DOHH2 (cell line): ENCODE measurements around the gene OPN1MW.
"Not testable (repeated sequence)": the region's sequence is repeated elsewhere in the genome, so short reads cannot be mapped to it uniquely, and the experiment has no call there.

Source experiments
- H3F3A ChIP-seq: fragments of 200-600 bp; sonication (generic), shearing (Covaris generic); 2 replicates; pipeline ENCODE4 v1.6.0; 2016; ENCODE audit warnings: antibody characterized with exemption, mild to moderate bottlenecking; ENCODE audit not compliant: control insufficient read depth, insufficient read depth
- H3K27ac ChIP-seq: fragments of 200-600 bp; sonication (generic); 2 replicates; pipeline ENCODE4 v1.5.1; 2014; ENCODE audit warnings: low read depth, mild to moderate bottlenecking, low read length, moderate library complexity
- H3K27me3 ChIP-seq: fragments of 200-600 bp; sonication (generic); 2 replicates; pipeline ENCODE4 v1.6.1; 2014; ENCODE audit warnings: mild to moderate bottlenecking, low read length, mixed read lengths; ENCODE audit not compliant: control insufficient read depth
- H3K36me3 ChIP-seq: fragments of 200-600 bp; sonication (generic); 2 replicates; pipeline ENCODE4 v1.6.1; 2014; ENCODE audit warnings: mild to moderate bottlenecking, low read length, moderate library complexity, mixed read lengths; ENCODE audit not compliant: control insufficient read depth
- H3K4me1 ChIP-seq: fragments of 200-600 bp; sonication (generic); 2 replicates; pipeline ENCODE4 v1.6.1; 2014; ENCODE audit warnings: mild to moderate bottlenecking, low read length, mixed read lengths; ENCODE audit not compliant: control insufficient read depth
- H3K4me2 ChIP-seq: fragments of 200-600 bp; sonication (generic); 2 replicates; pipeline ENCODE4 v1.6.0; 2014; ENCODE audit warnings: mild to moderate bottlenecking, low read length, moderate library complexity
- H3K4me3 ChIP-seq: fragments of 200-600 bp; sonication (generic); 2 replicates; pipeline ENCODE4 v1.5.1; 2014; ENCODE audit warnings: mild to moderate bottlenecking, low read length, mixed read lengths
- H3K79me2 ChIP-seq: fragments of 200-600 bp; sonication (generic); 2 replicates; pipeline ENCODE4 v1.6.1; 2014; ENCODE audit warnings: mild to moderate bottlenecking, low read length, mixed read lengths; ENCODE audit not compliant: control insufficient read depth
- H3K9me2 ChIP-seq: fragments of 200-600 bp; sonication (generic); replicated peaks from 2 replicates; pipeline ENCODE4 v1.6.1; 2014; ENCODE audit warnings: mild to moderate bottlenecking, low read length, mixed read lengths; ENCODE audit not compliant: control insufficient read depth
- H3K9me3 ChIP-seq: fragments of 200-600 bp; sonication (generic); 2 replicates; pipeline ENCODE4 v1.6.1; 2014; ENCODE audit warnings: antibody characterized with exemption, low read length, mixed read lengths; ENCODE audit not compliant: control insufficient read depth, insufficient read depth
- H4K20me1 ChIP-seq: fragments of 200-600 bp; sonication (generic); 2 replicates; pipeline ENCODE4 v1.6.0; 2014; ENCODE audit warnings: low read depth, mild to moderate bottlenecking, antibody characterized with exemption, low read length, moderate library complexity; ENCODE audit not compliant: control insufficient read depth, insufficient read depth

OPN1MW gene

DNA sequence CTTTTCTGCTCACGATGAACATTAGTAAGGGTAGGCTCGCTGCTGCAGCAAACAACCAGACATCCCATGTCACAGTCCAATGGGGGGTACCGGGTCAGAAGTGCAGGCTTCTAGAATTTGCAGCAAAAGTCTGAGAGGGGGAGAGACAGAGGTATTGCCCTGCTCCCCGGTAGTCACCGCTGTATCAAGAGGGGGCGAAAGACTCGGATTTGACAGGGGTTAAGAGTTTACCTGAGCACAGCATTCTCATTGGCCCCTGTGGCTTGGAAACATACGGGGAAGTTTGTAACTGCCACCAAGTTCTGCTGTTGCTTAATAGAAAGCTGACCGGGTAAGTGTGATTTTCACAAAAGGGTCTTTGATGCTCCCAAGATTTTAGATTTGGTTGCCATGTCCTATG lies 28.7 kb downstream of the OPN1MW start:
- H3K9me2 ChIP-seq, H3K36me3 ChIP-seq: not testable (repeated sequence)

DNA sequence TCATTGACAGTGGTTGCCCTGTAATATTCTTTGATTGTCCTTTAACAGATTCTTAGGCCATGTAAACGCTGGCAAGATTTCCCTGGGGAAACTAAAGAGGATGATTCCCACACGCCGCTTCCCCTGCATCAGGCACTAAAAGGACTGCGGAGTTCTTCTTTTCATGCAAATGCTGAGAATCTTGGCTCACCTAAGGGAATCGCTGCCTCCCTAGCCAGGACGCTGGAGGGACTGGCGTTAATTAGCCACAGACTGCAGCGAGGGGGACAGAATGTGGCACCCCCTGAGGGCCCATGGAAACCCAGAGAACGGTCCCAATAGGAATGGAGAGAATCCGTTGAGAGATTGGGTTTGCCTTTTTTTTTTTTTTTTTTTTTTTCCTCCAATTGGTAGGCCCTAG lies 29.1 kb downstream of the OPN1MW start:
- not testable (repeated sequence) for H3K36me3 ChIP-seq, H3K4me1 ChIP-seq, H3F3A ChIP-seq, H3K27ac ChIP-seq, H4K20me1 ChIP-seq, H3K9me2 ChIP-seq, H3K9me3 ChIP-seq, H3K79me2 ChIP-seq, H3K27me3 ChIP-seq, H3K4me2 ChIP-seq, H3K4me3 ChIP-seq

More for the DNA sequence above, 28.7 kb downstream of the OPN1MW start:
- not testable (repeated sequence) for H4K20me1 ChIP-seq, H3K4me1 ChIP-seq, H3K9me3 ChIP-seq, H3K4me2 ChIP-seq, H3K27ac ChIP-seq, H3K27me3 ChIP-seq, H3F3A ChIP-seq, H3K79me2 ChIP-seq, H3K4me3 ChIP-seq

DNA sequence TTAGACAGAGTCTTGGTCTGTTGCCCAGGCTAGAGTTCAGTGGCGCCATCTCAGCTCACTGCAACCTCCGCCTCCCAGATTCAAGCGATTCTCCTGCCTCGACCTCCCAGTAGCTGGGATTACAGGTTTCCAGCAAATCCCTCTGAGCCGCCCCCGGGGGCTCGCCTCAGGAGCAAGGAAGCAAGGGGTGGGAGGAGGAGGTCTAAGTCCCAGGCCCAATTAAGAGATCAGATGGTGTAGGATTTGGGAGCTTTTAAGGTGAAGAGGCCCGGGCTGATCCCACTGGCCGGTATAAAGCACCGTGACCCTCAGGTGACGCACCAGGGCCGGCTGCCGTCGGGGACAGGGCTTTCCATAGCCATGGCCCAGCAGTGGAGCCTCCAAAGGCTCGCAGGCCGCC lies 37.1 kb downstream of the OPN1MW start, which contains the start of gene OPN1MW2:
TSS of gene OPN1MW2 (plus strand) at position 301 of the 400 bp plus-strand sequence. CDS start at position 361, 60 bp downstream.
- not testable (repeated sequence) for H3K9me2 ChIP-seq, H3F3A ChIP-seq, H3K36me3 ChIP-seq, H3K9me3 ChIP-seq, H3K4me2 ChIP-seq, H3K27ac ChIP-seq, H4K20me1 ChIP-seq, H3K4me1 ChIP-seq, H3K79me2 ChIP-seq, H3K4me3 ChIP-seq, H3K27me3 ChIP-seq

DNA sequence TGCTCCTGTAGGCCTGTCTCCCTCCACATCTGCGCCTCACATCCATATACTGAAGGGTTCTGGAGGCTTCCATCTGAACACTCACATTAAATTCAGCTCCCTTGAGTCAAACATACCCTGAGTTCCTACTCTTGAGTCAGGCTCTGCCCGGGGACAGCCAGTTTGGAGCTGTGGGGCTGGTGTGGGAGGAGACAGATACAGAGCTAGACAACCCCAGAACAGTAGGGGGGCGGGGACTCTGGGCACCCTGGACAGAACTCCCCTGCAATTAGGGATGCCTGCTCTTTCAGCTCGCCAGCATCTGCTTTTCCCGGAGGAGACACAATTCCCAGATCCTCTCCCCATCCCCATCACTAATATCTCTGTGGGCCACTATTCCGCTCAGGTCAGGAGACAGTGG lies 42.9 kb downstream of the OPN1MW start:
- not testable (repeated sequence) for H3K79me2 ChIP-seq, H4K20me1 ChIP-seq, H3K9me2 ChIP-seq, H3K9me3 ChIP-seq, H3K4me3 ChIP-seq, H3F3A ChIP-seq, H3K27me3 ChIP-seq, H3K27ac ChIP-seq, H3K4me1 ChIP-seq, H3K4me2 ChIP-seq, H3K36me3 ChIP-seq

DNA sequence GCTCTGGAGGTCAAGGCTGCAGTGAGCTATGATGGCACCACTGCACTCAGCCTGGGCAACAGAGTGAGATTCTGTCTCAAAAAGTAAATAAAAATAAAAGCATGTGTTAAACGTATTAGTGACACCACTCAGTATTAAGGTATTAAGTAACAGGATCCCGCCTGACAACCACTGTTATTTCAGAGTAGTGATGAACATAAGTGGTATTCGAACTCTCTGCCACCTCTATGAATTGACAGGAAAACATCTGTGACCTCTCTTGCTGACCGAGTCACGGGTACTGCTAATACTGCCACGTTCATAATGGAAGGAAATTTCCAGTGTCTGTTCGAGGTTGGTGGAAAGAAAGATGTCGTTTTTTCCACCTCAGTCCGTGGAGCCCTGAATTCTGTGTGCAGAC lies 44.3 kb downstream of the OPN1MW start:
- not testable (repeated sequence) for H3F3A ChIP-seq, H3K27ac ChIP-seq, H3K4me1 ChIP-seq, H3K9me2 ChIP-seq, H3K27me3 ChIP-seq, H3K4me3 ChIP-seq, H3K9me3 ChIP-seq, H3K4me2 ChIP-seq, H3K36me3 ChIP-seq, H3K79me2 ChIP-seq, H4K20me1 ChIP-seq

DNA sequence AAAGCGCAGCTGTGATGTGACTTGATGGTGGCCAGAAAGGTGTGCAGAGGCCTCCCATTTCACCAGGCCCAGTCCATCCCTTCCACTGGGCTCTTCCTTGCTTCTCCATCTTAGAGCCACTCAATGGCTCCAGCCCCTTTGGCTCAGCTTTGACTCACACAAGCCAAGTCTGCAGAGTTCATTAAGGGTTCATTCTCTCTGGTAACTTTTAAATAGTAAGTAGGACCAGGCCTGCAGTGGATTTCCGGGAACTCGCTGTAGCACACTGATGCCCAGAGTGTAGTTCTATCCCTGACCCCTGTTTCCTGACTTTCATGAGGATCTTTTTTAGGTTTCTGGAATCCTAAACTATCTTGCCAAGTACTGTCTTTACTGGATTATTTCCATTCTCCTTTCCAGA lies 49.0 kb downstream of the OPN1MW start:
- not testable (repeated sequence) for H3K4me1 ChIP-seq, H3K36me3 ChIP-seq, H3K9me2 ChIP-seq, H3K9me3 ChIP-seq, H3K27ac ChIP-seq, H3K27me3 ChIP-seq, H3F3A ChIP-seq, H3K79me2 ChIP-seq, H3K4me2 ChIP-seq, H4K20me1 ChIP-seq, H3K4me3 ChIP-seq

DNA sequence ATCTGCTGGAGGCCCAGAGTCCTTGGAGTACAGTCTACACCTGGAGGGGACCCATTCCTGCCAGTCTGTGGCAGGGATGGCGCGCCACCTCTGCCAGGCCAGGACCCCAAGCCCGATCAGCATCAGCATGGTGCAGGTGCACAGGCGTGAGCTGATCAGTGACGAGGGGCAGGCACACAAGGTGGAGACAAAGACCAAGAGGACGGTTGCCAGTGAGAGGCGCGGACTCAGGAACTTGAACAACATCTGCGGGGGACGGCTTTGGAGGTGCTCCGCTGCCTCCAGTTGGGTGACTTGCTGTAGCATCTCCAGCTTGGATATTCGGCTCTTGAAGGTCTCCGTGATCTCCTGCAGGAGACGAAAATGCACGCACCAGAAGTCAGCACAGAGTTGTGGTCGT lies 51.2 kb downstream of the OPN1MW start:
- H4K20me1 ChIP-seq, H3K36me3 ChIP-seq, H3K4me3 ChIP-seq, H3K4me2 ChIP-seq, H3K9me3 ChIP-seq, H3K79me2 ChIP-seq, H3K27ac ChIP-seq, H3F3A ChIP-seq, H3K9me2 ChIP-seq, H3K27me3 ChIP-seq, H3K4me1 ChIP-seq: not testable (repeated sequence)

DNA sequence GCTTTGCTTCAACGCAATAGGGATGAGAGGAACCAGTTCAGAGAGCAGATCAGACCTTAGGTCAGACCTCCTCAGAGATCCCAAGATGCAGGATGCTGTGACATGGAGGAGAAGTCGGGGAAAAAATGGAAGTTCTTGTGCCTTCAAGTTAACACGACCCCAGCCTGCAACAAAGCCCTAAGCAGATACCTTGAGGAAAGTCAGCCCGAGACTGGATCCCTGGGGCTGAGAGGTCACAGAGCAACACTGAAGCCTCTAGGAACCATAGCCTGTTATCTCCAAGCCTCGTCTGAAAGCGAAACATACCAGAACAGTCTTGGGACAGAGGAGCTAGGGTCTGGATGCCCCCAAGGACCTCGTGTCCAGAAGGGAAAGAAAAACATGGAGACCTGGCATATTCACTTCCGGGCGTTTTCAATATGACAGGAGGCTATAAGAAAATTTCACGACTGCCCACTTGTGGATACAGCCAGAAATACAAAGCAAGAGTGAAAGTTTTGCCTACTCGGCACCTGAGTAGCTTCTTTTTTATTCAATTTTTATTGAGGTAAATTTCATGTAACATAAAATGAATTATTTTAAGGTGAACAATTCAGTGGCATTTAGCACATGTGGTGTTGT lies 56.7 kb downstream of the OPN1MW start:
- H3K4me3 ChIP-seq, H3K27me3 ChIP-seq, H3K4me2 ChIP-seq, H3F3A ChIP-seq, H4K20me1 ChIP-seq, H3K4me1 ChIP-seq, H3K27ac ChIP-seq, H3K9me2 ChIP-seq, H3K36me3 ChIP-seq, H3K9me3 ChIP-seq, H3K79me2 ChIP-seq: not testable (repeated sequence)
